GM18511 (cell line): ENCODE results near the gene MELTF.

Experiments used
- ATAC-seq: cut with Tn5 transposase; IDR thresholded peaks from one replicate; pipeline ENCODE4 v1.9.1; 2021; ENCODE audit warnings: mild to moderate bottlenecking, moderate library complexity; ENCODE audit not compliant: unreplicated experiment

The MELTF gene

GRCh38 chr3:197027151-197027895 is 2.3 kb downstream of the MELTF start:
- ATAC-seq = no peak

- ATAC-seq = no peak
These were observed 3.1 kb downstream of the MELTF start for GRCh38 chr3:197026481-197026866.

- ATAC-seq = no peak
These were observed 3.7 kb downstream of the MELTF start for GRCh38 chr3:197025736-197026480.

GRCh38 chr3:197024881-197025735 is 4.5 kb downstream of the MELTF start:
- no peak for ATAC-seq

- peak; percentile 7 for ATAC-seq
These were observed 5.5 kb downstream of the MELTF start for GRCh38 chr3:197023998-197024651.

GRCh38 chr3:197023241-197023997 is 6.2 kb downstream of the MELTF start:
- ATAC-seq = peak; percentile 74

- ATAC-seq = peak; percentile 47
These were observed 7.0 kb downstream of the MELTF start for GRCh38 chr3:197022405-197023231.

- ATAC-seq = no peak
These were observed 7.8 kb downstream of the MELTF start for GRCh38 chr3:197021729-197022404.

GRCh38 chr3:197021231-197021630 is 8.4 kb downstream of the MELTF start:
- ATAC-seq = no peak

- ATAC-seq = no peak
These were observed 10.1 kb downstream of the MELTF start for GRCh38 chr3:197019535-197019934.

- no peak for ATAC-seq
These were observed 10.6 kb downstream of the MELTF start for GRCh38 chr3:197019021-197019420.

- ATAC-seq = no peak
These were observed 12.6 kb downstream of the MELTF start for GRCh38 chr3:197017003-197017402.

GRCh38 chr3:197015790-197016736 is 13.6 kb downstream of the MELTF start:
- ATAC-seq = no peak

- ATAC-seq = no peak
These were observed 14.6 kb downstream of the MELTF start for GRCh38 chr3:197014942-197015575.

GRCh38 chr3:197014024-197014423 is 15.6 kb downstream of the MELTF start:
- ATAC-seq = no peak

GRCh38 chr3:197012540-197012883 is 17.1 kb downstream of the MELTF start:
- no peak for ATAC-seq
